SW 1271 (cell line): ENCODE measurements around the gene RUFY3.
"Not testable (repeated sequence)": the region's sequence is repeated elsewhere in the genome, so short reads cannot be mapped to it uniquely, and the experiment has no call there.

ENCODE experiments used
- DNase-seq, 2 experiments: peaks; one replicate each; lab custom pipeline; 2025; lab: John Stamatoyannopoulos, UW

Gene RUFY3

DNA sequence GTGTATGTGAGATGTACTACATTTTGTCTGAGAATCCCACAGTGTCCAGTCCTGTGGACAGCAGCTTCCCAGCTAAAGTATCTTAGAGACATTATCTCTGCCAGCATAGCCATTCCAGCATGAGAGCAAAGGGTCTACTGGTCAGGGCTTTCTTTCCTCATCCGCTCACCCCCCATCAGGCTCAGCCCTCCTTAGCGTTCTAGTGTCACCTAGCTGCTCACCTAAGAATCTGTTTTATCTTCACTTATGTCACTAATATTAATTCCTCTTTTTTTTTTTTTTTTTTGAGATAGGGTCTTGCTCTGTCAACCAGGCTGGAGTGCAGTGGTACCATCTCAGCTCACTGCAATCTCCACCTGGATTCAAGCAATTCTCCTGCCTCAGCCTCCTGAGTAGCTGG lies 15.6 kb downstream of the RUFY3 start:
- no peak for DNase-seq

DNA sequence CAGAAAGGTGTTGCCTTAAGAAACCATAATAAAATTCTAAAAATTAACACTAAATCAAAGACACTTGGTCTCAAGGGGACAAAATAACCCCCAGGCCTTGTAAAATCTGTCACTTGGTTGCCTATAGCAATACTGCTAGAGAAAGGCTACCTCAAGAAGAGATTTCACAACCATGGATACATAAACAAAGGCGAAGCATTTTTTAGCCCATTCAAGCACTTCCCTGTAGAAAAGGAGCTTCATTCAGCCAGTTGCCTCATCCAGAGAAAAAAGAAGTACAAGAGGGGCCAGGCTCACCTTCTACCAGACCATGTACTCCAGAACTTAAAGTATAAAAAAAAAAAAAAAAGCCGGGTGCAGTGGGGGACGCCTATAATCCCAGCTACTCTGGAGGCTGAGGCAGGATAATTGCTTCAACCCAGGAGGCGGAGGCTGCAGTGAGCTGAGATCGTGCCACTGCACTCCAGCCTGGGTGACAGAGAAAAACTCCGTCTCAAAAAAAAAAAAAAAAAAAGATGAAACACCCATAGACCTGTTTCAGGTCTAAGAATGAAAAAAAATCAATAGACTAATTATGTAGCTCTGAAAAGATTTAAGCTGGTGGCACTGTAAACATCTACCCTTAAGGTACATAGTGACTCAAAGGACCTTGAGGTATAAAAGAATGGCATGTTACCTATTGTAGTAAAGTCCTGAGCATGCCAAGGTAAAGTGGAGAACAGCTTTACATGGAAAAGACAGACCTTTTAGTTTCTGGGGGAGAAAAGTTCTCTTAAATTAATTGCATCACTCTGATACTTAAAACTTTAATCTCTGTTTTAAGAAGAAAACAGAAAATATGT lies 18.0 kb downstream of the RUFY3 start:
- no peak for DNase-seq

- DNase-seq: no peak
These were observed 20.3 kb downstream of the RUFY3 start for GRCh38 chr4:70741867-70742658.

DNA sequence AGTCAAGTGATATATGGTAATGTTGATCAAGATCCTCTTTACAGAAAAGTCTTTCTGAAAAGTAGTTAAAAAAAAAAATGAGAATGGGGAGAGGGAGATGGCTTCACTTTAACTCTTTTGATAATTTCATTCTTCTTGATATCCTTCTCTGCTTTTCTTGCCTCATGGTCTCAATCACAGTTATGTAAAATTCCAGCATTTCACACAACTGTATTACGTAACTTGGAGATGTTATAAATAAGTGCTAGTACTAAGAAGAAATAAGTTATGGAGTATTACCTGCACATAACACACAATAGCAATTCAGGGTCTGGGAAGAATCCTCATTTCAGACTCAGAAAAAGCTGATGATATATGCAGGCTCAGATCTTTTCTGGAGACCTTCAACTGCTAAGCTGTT lies 22.0 kb downstream of the RUFY3 start:
- no peak for DNase-seq

GRCh38 chr4:70746179-70746839 lies 24.5 kb downstream of the RUFY3 start:
- DNase-seq: no peak

- no peak for DNase-seq
These were observed 26.1 kb downstream of the RUFY3 start for GRCh38 chr4:70747874-70748273.

DNA sequence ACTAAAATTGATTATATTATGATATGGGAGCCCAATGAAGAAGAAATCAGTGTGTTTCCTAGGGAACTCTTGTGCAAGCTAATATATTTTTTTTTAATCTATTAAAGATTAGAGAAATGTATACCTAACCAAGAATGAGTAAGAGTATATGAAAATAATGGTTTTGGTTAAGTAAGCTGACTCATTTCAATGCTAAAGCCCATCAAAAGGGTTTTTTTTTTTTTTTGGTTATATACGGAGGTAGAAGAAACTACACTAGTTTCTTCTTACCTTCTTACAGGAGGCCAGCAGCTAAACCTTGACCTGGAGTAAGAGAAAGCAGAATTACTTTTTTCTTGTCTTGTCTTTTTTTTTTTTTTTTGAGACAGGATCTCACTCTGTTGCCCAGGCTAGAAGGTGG lies 27.5 kb downstream of the RUFY3 start:
- DNase-seq: no peak

DNA sequence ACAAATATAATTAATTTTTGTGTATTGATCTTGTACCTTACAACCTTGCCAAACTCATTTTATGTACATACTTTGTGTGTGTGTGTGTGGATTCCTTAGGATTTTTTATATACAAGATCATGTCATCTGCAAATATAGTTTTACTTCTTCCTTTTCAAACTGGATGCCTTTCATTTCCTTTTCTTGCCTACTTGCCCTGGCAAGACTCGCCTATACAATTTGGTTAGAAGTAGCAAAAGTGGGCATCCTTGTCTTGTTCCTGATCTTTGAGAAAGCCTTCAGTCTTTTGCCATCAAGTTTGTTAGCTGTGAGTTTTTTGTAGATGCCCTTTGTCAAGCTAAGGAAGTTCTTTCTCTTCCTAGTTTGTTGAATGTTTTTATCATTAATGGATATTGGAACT lies 30.5 kb downstream of the RUFY3 start:
- DNase-seq: no peak

DNA sequence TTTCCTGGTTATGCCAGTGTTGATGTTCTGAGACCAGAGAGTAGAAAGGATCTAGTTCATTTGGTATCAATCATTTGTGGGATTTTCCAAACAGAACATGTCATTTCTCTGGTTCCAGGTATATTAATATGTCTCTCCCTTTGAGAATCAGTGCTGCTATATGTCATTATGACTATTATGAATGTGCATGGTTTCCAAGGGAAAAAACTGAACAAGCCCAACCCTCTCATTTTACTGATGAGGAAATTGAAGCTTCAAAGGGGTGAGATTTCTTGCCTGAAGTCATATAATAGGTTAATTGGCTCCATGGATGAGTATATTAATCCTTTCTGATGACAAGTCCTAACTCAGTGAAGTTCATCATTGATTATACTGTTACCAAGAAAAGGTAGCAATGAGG lies 31.9 kb downstream of the RUFY3 start:
- no peak for DNase-seq

GRCh38 chr4:70754470-70754869 lies 32.7 kb downstream of the RUFY3 start:
- DNase-seq: no peak

DNA sequence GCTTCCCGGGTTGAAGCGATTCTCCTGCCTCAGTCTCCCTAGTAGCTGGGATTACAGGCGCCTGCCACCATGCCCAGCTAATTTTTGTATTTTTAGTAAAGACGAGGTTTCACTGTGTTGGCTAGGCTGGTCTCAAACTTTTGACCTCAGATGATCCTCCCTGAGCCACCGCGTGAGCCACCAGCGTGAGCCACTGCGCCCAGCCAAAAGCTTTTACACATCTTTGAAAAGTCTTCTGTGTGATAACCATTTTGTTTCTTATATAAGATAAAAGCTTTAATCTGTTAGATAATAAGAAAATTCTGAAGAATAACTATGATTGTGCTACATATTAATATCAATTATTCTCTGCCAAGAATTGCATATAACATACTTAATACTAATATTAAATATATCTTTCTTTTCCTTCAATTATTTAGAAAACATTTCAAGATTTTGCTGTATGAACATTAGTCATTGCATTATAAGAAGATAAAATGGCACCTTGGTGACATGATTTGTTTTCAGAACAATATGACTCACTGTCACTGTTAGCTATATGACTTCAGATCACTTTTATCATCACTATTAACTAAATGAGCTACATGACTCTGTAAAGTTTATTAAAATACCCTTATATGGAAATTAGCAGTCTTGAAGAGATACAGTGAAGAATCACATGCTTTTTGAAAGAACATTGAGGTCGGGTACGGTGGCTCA lies 33.4 kb downstream of the RUFY3 start:
- DNase-seq: no peak

- no peak for DNase-seq
These were observed 37.4 kb downstream of the RUFY3 start for GRCh38 chr4:70759126-70759525.

- DNase-seq: no peak
These were observed 37.9 kb downstream of the RUFY3 start for GRCh38 chr4:70759627-70760026.

- no peak for DNase-seq
These were observed 38.9 kb downstream of the RUFY3 start for GRCh38 chr4:70760662-70761061.

DNA sequence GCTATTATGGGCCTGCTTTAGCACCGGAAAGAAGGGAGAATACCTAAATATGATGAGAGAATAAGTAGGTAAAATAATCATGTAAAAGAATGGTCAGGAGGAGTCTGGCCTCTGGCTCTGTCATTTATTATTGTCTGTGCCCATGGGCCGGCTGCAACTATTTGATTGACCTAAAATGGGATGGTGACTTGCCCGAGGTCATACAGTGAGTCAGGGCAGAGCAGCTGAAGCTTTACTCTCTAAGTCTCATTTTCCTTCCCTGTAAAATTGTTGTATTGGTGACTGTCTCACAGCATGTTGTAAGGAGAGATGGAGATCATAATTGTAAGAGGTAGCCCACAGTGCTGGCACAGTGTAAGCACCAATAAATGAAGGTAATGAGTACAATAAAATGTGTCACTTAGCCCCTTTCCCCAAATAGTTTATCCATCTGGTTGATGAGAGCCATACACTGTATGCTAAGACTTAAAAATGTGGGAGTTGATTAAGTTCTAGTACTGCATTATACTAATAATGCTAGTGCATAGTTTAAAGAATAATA lies 39.6 kb downstream of the RUFY3 start:
- DNase-seq: no peak

DNA sequence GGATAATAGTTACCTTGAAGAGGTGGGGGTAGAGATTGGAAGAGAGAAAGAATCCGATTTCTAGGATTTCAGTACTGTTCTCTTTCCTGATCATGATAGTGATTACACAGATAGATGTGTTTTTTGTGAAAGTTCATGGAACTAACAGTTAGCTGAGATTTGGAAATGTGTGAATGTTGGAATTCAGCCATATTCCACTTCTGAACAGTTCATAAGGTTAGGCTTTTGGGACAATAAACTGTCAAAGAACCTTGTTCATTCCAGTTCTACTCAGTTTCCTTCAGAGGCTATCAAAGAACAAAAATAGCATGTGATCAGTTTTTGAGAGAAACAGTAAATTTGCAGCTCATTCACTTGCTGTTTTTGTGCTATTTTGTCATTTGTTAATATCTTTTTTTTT lies 43.6 kb downstream of the RUFY3 start:
- no peak for DNase-seq

- no peak for DNase-seq
These were observed 46.7 kb downstream of the RUFY3 start for GRCh38 chr4:70768301-70768948.

DNA sequence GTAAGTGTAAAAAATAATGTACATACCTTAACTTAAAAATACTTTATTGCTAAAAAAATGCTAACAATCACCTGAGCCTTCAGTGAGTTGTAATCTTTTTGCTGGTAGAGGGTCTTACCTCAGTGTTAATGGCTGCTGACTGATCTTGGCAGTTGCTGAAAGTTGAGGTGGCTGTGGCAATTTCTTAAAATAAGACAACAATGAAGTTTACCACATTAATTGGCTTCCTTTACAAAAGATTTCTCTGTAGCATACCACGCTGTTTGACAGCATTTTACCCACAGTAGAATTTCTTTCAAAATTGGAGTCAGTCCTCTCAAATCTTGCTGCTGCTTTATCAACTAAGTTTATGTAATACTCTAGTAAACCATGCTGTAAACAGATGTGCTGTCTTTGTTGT lies 47.6 kb downstream of the RUFY3 start:
- not testable (repeated sequence) for DNase-seq

DNA sequence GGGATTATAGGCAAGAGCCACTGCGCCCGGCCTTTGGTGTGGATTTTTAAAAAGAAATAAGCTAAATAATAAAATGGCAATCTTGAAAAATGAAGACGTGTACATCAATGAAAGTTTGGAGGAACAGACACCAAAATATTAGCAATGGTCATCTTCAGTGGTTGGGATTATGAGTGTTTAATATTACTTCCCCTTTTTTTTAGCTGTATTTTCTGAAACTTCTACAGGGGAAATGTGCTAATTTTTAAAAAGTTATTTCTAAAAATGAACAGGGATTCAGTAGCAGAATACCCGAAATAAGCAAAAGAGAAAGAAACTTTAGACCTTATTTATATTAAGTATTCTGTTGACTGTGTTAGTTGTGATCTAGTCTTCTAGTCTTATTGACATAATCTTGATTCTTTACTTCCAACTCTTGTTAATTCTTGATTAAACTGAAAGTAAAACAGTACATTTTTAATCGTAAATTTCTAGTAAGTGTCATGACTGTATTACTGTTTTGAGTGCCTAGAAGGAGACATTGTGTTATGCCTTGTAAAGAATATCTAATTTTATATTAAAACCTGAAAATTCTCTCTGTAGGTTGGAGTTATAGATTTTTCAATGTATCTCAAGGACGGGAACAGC lies 51.3 kb downstream of the RUFY3 start:
- no peak for DNase-seq

DNA sequence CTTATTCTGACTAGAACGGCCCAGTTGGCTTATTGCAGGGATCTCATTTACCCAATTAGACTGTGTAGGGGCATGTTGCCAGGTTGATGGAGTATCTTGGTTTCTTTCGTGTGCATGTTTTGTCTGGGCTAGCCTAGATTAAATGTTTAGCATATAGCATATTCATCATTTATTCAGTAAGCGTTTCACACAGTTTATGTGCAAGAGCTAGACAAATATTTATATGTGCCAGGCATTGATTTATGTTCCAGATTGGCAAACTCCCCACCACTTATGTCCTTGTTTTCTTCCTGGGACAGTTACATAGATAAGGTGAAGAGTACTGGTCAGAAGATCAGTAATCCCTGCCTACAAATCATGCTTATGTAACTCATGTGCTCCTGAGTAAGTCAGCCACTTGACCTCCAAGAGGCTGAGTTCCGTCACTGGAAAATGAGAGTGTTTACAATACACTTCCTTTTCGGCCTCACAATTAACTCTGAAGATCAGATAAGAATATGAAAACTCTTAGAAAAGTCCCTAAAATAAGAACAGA lies 57.2 kb downstream of the RUFY3 start:
- DNase-seq: no peak

DNA sequence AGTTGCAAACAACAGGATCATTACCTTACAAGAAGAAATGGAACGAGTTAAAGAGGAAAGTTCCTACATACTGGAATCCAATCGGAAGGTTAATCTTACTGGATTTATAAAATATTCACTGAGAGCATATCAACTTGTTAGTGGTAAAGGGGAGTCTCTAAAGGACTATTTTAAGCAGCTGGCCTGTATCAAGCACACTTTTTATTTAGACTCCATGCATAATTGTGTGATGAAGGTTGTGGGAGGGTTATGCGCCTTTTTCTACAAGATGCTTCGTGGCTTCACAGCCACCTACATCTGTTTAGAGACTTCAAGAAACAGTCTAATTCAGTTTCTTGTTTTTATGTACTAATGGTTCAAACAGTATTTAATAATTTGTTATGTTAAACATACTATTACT lies 61.3 kb downstream of the RUFY3 start:
- no peak for DNase-seq
